Keratinocyte (primary cell): Measurements from ENCODE around the gene HS6ST3. TPM values are rescaled to one million over a fixed set of nuclear protein-coding genes. Genes with fewer than 3 reads are reported as not detected.

Source experiments
- DNase-seq: peaks from one replicate; pipeline ENCODE4 v3.0.0-alpha.2; 2011; ENCODE audit warnings: low read depth, missing footprints, low spot score
- FAIRE-seq: peaks from 2 replicates; lab custom pipeline; 2011; peaks lifted over from hg19 to GRCh38; lab: Jason Lieb, UNC
- H2AFZ ChIP-seq: 2 replicates; pipeline ENCODE4 v1.6.0; 2012; ENCODE audit warnings: low read length, control low read depth, inconsistent platforms; ENCODE audit not compliant: control insufficient read depth
- H3K27ac ChIP-seq: 2 replicates; pipeline ENCODE4 v1.5.1; 2011; ENCODE audit warnings: low read length; ENCODE audit not compliant: control insufficient read depth, insufficient read depth
- H3K27me3 ChIP-seq: 3 replicates; pipeline ENCODE4 v1.6.0; 2011; ENCODE audit warnings: low read length; ENCODE audit not compliant: control insufficient read depth, insufficient read depth; ENCODE audit errors: extremely low read depth
- H3K36me3 ChIP-seq, 2 experiments: 2 replicates in 1 of 2; 3 replicates in 1 of 2; pipeline ENCODE4 v1.5.1; 2011; ENCODE audit warnings: low read length in 2 of 2, mild to moderate bottlenecking in 1 of 2; ENCODE audit not compliant: control insufficient read depth in 2 of 2, insufficient read depth in 2 of 2; ENCODE audit errors: extremely low read depth in 1 of 2
- H3K4me1 ChIP-seq: 3 replicates; pipeline ENCODE4 v1.5.1; 2011; ENCODE audit warnings: low read length; ENCODE audit not compliant: control insufficient read depth, insufficient read depth; ENCODE audit errors: extremely low read depth
- H3K4me2 ChIP-seq: 3 replicates; pipeline ENCODE4 v1.6.0; 2011; ENCODE audit warnings: low read depth, low read length; ENCODE audit not compliant: control insufficient read depth, insufficient read depth; ENCODE audit errors: extremely low read depth
- H3K4me3 ChIP-seq, 3 experiments: fragments of 200-600 bp in 1 of 3; sonication (generic) in 1 of 3; 2 replicates in 2 of 3; 3 replicates in 1 of 3; pipeline ENCODE4 v1.5.1; 2011 to 2016; ENCODE audit warnings: low read length in 3 of 3, mild to moderate bottlenecking in 3 of 3, control low read depth in 2 of 3, inconsistent platforms in 1 of 3, low read depth in 1 of 3, mixed read lengths in 1 of 3, mixed run types in 1 of 3, moderate library complexity in 1 of 3; ENCODE audit not compliant: control insufficient read depth in 2 of 3, insufficient read depth in 2 of 3; ENCODE audit errors: extremely low read depth in 1 of 3
- H3K79me2 ChIP-seq: 2 replicates; pipeline ENCODE4 v1.6.0; 2012; ENCODE audit warnings: low read length; ENCODE audit not compliant: control insufficient read depth, insufficient read depth
- H3K9ac ChIP-seq: 3 replicates; pipeline ENCODE4 v1.6.0; 2011; ENCODE audit warnings: low read length; ENCODE audit not compliant: control insufficient read depth, insufficient read depth; ENCODE audit errors: extremely low read depth
- H3K9me1 ChIP-seq: 3 replicates; pipeline ENCODE4 v1.6.0; 2011; ENCODE audit warnings: low read length; ENCODE audit not compliant: control insufficient read depth, insufficient read depth; ENCODE audit errors: extremely low read depth
- H3K9me3 ChIP-seq: 2 replicates; pipeline ENCODE4 v1.5.1; 2012; ENCODE audit warnings: low read depth, low read length; ENCODE audit not compliant: control insufficient read depth
- H4K20me1 ChIP-seq: 3 replicates; pipeline ENCODE4 v1.6.0; 2011; ENCODE audit warnings: low read length; ENCODE audit not compliant: control insufficient read depth, insufficient read depth; ENCODE audit errors: extremely low read depth
- EZH2 ChIP-seq: IDR thresholded peaks from one replicate; pipeline ENCODE4 v1.6.1; 2012; ENCODE audit warnings: inconsistent platforms, mild to moderate bottlenecking, low read length, moderate library complexity
- dilution Hi-C: fragments of 300-500 bp; cut with MboI; formaldehyde crosslinking; loops from one replicate; pipeline ENCODE4 v1.7.0; 2020; ENCODE audit warnings: low sequenced_read_pairs; ENCODE audit not compliant: extremely low pct_ligation_motif_present
- polyA plus RNA-seq, 5 experiments: library from polyadenylated mRNA; depleted of rRNA in 3 of 5; stranded (reverse) in 3 of 5; stranded (forward) in 1 of 5; unstranded in 1 of 5; fragments of >200 nt; gene quantifications; 1 replicate in 1 of 5; 2 replicates in 3 of 5; 3 replicates in 1 of 5; pipeline versions ENCODE4 v1.2.1 to v1.2.3, GENCODE V29; 2011 to 2012; ENCODE audit warnings: missing spikeins in 2 of 5, low read depth in 1 of 5, low replicate concordance in 1 of 5
- TF ChIP-seq, protein P1 (sequence below), 3 experiments: IDR thresholded peaks in 1 of 3; conservative IDR thresholded peaks in 1 of 3; optimal IDR thresholded peaks in 1 of 3; 2 replicates in 2 of 3; 3 replicates in 1 of 3; pipeline versions ENCODE3 to v1.5.1; 2011; ENCODE audit warnings: low read length in 3 of 3, mild to moderate bottlenecking in 3 of 3, moderate library complexity in 2 of 3, control low read depth in 1 of 3, inconsistent platforms in 1 of 3; ENCODE audit not compliant: insufficient read depth in 2 of 3; ENCODE audit errors: extremely low read depth in 1 of 3

Gene HS6ST3
- polyA plus RNA-seq, 1 donor (not counting 4 experiments of a cell fraction or from before 2014, with no cell fraction given): 0.03 TPM

DNA sequence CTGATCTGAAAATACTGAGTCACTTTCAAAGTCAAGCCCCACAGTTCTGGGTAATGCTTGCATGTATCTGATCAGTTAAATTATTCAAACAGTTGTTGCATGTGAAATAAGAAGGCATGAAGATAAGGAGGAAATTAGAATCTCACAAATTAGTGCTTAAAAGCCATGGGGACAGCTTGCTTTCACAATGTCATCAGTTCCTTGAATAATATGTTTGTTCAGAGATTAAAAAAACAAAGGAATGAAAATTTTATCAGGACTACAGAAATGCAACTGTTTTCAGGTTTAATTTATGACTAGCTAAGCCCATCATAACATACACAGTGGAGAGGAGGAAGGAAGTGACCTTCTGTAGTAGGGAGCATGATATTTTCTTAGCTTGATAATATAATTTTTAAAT lies 754.3 kb downstream of the HS6ST3 start:
- Histone ChIP-seq H3K79me2 (no peaks in the 10 kb centered on the region), H3K27ac (no peak overlapping the region), H3K4me2 (no peak overlapping the region), H2AFZ (no peak overlapping the region), H4K20me1 (no peaks in the 10 kb centered on the region), H3K9me1 (no peaks in the 10 kb centered on the region), H3K9me3 (no peaks in the 10 kb centered on the region), H3K9ac (no peak overlapping the region), H3K27me3 (no peaks in the 10 kb centered on the region), H3K4me1 (no peaks in the 10 kb centered on the region), H3K4me3 (no peak overlapping the region), H3K36me3 (no peaks in the 10 kb centered on the region)
- dilution Hi-C loops: no loop called here
- no peak for TF ChIP-seq EZH2
- TF ChIP-seq, protein P1, sequence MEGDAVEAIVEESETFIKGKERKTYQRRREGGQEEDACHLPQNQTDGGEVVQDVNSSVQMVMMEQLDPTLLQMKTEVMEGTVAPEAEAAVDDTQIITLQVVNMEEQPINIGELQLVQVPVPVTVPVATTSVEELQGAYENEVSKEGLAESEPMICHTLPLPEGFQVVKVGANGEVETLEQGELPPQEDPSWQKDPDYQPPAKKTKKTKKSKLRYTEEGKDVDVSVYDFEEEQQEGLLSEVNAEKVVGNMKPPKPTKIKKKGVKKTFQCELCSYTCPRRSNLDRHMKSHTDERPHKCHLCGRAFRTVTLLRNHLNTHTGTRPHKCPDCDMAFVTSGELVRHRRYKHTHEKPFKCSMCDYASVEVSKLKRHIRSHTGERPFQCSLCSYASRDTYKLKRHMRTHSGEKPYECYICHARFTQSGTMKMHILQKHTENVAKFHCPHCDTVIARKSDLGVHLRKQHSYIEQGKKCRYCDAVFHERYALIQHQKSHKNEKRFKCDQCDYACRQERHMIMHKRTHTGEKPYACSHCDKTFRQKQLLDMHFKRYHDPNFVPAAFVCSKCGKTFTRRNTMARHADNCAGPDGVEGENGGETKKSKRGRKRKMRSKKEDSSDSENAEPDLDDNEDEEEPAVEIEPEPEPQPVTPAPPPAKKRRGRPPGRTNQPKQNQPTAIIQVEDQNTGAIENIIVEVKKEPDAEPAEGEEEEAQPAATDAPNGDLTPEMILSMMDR (optimal IDR thresholded peaks at IDR 0.05 in 1 of 3, IDR thresholded peaks at IDR 0.05 in 1 of 3, conservative IDR thresholded peaks at IDR 0.05 in 1 of 3; ENCODE audit: extremely low read depth in 1 of 3, insufficient read depth in 2 of 3, low read length in 3 of 3): no peak
- DNase-seq (no peak), FAIRE-seq (no peak)

DNA sequence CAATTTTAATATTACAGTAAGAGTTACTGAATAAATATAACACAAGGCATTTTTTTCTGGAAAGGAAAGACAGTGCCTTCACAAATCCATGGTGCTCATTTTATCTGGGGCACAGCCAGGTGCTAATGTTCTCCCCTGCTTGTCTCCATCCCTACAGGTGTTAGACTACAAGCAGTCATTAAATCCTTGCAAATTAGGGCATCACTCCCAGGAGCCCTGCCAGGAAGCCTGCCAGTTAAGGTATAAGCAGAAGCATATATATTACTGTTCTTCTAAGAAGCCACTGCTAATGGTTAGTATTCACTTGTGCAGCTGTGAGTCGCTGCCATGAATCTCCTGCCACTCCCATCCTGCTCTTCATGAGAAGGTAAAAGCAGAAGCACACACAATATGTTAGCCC lies 754.7 kb downstream of the HS6ST3 start:
- Histone ChIP-seq H3K9me3 (no peaks in the 10 kb centered on the region), H3K79me2 (no peaks in the 10 kb centered on the region), H3K4me3 (no peak overlapping the region), H3K4me2 (no peak overlapping the region), H3K4me1 (no peaks in the 10 kb centered on the region), H3K27me3 (no peaks in the 10 kb centered on the region), H2AFZ (no peak overlapping the region), H3K9ac (no peak overlapping the region), H3K36me3 (no peaks in the 10 kb centered on the region), H4K20me1 (no peaks in the 10 kb centered on the region), H3K9me1 (no peaks in the 10 kb centered on the region), H3K27ac (no peak overlapping the region)
- TF ChIP-seq, protein P1 (optimal IDR thresholded peaks at IDR 0.05 in 1 of 3, IDR thresholded peaks at IDR 0.05 in 1 of 3, conservative IDR thresholded peaks at IDR 0.05 in 1 of 3; ENCODE audit: extremely low read depth in 1 of 3, insufficient read depth in 2 of 3, low read length in 3 of 3): no peak
- TF ChIP-seq EZH2: no peak
- DNase-seq: no peak
- dilution Hi-C loops: no loop called here
- FAIRE-seq: no peak
